Measurements from ENCODE around the gene ADK.

DNA sequence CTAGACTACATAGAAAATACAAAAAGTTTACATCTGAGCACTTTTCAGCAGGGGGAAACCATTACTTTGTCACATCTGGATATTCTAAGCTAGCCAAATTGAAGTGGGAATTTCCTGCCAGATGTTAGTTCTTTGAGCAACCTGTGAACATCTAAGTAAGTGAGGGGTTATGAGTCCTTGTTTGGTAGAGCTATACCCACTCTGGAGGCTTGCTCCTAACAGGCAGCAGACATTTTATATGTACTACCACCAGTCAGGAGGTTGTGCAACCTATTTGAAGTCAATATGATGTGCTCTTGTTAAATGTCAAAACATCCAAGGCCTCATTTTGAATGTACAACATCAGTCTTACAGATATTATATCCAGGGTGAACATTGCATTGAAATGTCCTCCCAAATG, 532.0 kb downstream of the ADK start:
- TF ChIP-seq, protein P1, sequence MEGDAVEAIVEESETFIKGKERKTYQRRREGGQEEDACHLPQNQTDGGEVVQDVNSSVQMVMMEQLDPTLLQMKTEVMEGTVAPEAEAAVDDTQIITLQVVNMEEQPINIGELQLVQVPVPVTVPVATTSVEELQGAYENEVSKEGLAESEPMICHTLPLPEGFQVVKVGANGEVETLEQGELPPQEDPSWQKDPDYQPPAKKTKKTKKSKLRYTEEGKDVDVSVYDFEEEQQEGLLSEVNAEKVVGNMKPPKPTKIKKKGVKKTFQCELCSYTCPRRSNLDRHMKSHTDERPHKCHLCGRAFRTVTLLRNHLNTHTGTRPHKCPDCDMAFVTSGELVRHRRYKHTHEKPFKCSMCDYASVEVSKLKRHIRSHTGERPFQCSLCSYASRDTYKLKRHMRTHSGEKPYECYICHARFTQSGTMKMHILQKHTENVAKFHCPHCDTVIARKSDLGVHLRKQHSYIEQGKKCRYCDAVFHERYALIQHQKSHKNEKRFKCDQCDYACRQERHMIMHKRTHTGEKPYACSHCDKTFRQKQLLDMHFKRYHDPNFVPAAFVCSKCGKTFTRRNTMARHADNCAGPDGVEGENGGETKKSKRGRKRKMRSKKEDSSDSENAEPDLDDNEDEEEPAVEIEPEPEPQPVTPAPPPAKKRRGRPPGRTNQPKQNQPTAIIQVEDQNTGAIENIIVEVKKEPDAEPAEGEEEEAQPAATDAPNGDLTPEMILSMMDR (IDR thresholded peaks at IDR 0.05 in 4 of 5, conservative IDR thresholded peaks at IDR 0.05 in 1 of 5): no peak
- no peak for TF ChIP-seq POLR2A (IDR thresholded peaks at IDR 0.05)
